ENCODE data around the gene SMR3A. TPM values are rescaled to one million over a fixed set of nuclear protein-coding genes. Genes with fewer than 3 reads are reported as not detected.

Gene SMR3A
- total RNA-seq, 1 experiment from 2014 or later: not detected

DNA sequence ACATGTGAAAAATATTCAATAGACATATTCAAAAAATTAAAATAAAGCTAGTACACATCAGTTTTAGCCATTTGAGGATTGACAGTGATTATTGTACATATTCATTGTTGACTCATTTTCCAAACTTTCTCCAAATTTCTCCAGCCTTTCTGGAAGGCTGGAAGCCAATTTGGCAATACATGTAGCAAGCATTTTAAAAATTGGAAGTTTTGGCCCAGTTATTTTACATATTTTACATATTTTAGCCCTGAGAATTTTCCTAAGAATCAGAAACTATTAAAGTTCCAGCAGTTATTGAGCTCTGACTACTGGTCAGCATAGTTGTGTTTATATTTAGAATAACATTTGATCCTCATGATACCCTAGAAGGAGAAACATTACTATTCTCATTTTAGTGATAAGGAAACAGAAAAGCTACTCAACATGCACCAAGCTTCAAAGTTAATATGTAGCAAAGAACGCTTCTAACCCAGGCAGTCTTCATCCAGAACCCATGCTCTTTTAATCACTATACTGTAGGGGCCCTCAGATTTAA is 22.6 kb upstream of the SMR3A start (continued):
- no peak for TF ChIP-seq ZNF281 (CRISPR knock-in tag; IDR thresholded peaks at IDR 0.05)

DNA sequence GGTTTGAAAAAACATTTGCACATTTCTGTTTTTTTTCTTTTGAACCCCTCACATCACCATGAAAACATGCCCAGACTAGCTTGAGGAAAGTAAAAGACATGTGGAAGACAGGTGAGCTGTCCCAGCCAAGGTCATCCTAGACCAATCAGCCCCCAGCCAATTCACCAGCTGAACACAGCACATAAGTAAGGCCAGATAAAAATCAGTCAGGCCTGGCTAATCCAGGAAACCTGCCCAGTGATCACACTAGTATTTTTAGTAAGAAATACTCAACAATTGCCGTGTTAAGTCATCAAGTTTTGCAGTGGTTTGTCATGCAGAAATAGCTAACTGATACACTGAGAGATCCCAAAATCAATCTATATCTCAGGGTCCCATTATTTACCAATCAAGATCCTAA is 4.4 kb upstream of the SMR3A start:
- Mint-ChIP-seq H3K4me3 (no peak overlapping the region), H3K36me3 (no peaks in the 10 kb centered on the region), H3K9me3 (no peaks in the 10 kb centered on the region; the same call in 1 of the 2 replicates), H3K27ac (no peak overlapping the region), H3K4me1 (peaks cover 4% of the 10 kb centered on the region), H3K27me3 (ENCODE audit: low read depth) (no peaks in the 10 kb centered on the region)
- CTCF ChIA-PET: no interaction called here
- POLR2A ChIA-PET: no interaction called here
- ATAC-seq (no peak), DNase-seq (ENCODE audit: low spot score) (no peak)
- TF ChIP-seq FOXP1 (CRISPR knock-in tag; IDR thresholded peaks at IDR 0.05; ENCODE audit: borderline replicate concordance) (no peak), JAZF1 (CRISPR knock-in tag; IDR thresholded peaks at IDR 0.05) (no peak)

DNA sequence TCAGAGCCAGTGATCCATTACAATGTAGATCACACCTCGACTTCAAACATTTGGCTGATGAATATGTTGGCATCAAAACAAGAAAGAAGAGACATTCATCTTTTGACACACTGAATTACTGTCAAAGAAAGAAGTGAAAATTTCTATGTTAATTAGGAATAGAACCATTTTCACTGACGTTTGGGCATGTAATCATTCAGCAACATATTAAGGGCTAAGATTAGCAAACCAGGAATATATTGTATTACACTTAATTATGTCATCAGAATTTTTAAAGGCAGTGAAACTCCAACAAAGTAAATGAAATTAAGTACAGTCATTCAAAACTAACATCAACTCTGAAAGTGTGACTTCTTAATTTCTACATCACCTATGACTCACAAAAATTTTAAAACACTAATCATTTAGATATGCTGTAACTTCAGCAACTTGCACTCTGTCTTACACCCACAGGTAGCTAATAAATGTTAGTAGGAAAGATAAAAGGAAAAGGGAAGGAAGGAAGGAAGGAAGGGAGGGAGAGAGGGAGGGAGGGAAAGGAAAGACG is 1.4 kb upstream of the SMR3A start:
- Mint-ChIP-seq H3K4me1 (peaks cover 8% of the 10 kb centered on the region), H3K9me3 (no peaks in the 10 kb centered on the region; the same call in 1 of the 2 replicates), H3K27me3 (ENCODE audit: low read depth) (no peaks in the 10 kb centered on the region), H3K27ac (no peak overlapping the region), H3K4me3 (no peak overlapping the region), H3K36me3 (no peaks in the 10 kb centered on the region)
- DNase-seq (ENCODE audit: low spot score) (no peak), ATAC-seq (no peak)
- POLR2A ChIA-PET: no interaction called here
- TF ChIP-seq ZNF138 (CRISPR knock-in tag; conservative IDR thresholded peaks at IDR 0.05): no peak
- TF ChIP-seq, protein P1, sequence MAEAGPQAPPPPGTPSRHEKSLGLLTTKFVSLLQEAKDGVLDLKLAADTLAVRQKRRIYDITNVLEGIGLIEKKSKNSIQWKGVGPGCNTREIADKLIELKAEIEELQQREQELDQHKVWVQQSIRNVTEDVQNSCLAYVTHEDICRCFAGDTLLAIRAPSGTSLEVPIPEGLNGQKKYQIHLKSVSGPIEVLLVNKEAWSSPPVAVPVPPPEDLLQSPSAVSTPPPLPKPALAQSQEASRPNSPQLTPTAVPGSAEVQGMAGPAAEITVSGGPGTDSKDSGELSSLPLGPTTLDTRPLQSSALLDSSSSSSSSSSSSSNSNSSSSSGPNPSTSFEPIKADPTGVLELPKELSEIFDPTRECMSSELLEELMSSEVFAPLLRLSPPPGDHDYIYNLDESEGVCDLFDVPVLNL (CRISPR knock-in tag; IDR thresholded peaks at IDR 0.05; ENCODE audit: borderline replicate concordance, low read depth): no peak
- TF ChIP-seq ATF2 (CRISPR knock-in tag; IDR thresholded peaks at IDR 0.05; ENCODE audit: borderline replicate concordance, low read depth): no peak
- no peak for TF ChIP-seq SP1 (CRISPR knock-in tag; conservative IDR thresholded peaks at IDR 0.05)
- no peak for TF ChIP-seq ZBTB21 (CRISPR knock-in tag; IDR thresholded peaks at IDR 0.05; ENCODE audit: borderline replicate concordance)
- TF ChIP-seq GTF2I (CRISPR knock-in tag; conservative IDR thresholded peaks at IDR 0.05): no peak
- no peak for TF ChIP-seq E2F5 (CRISPR knock-in tag; IDR thresholded peaks at IDR 0.05)
- TF ChIP-seq STAT6 (CRISPR knock-in tag; conservative IDR thresholded peaks at IDR 0.05; ENCODE audit: low read depth): no peak
- no peak for TF ChIP-seq CBFB (CRISPR knock-in tag; IDR thresholded peaks at IDR 0.05; ENCODE audit: low read depth)
- no peak for TF ChIP-seq SMAD3 (CRISPR knock-in tag; IDR thresholded peaks at IDR 0.05; ENCODE audit: borderline replicate concordance)
- no peak for TF ChIP-seq ELF4 (CRISPR knock-in tag; IDR thresholded peaks at IDR 0.05; ENCODE audit: low read depth)
- TF ChIP-seq FOXP4 (CRISPR knock-in tag; IDR thresholded peaks at IDR 0.05): no peak
- CTCF ChIA-PET: no interaction called here

Measured in WTC11 (cell line).